ENCODE data around the gene SSMEM1. TPM values are rescaled to one million over a fixed set of nuclear protein-coding genes. Genes with fewer than 3 reads are reported as not detected.

The SSMEM1 gene
- polyA plus RNA-seq, 1 experiment: 0.06 TPM

DNA sequence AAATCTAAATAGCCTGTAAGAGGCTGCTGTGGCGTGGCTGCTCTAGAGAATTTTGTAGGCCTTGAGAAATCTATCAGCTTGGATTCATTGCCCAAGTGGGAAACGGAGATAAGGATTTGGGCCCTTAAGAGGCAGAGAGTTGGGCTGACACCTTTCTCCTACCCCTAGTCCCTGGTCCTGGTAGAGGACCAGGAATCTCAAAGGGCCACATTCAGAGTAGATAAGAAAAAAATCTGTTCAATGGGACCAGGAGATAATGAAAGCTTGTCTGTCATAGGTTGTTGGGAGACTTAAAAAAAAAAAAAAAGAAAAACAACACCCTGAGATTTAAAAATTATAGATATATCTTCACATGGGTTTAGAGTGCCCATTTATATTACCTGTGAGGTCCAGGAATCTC is 20.3 kb upstream of the SSMEM1 start:
- CTCF ChIA-PET: interaction anchor here (0.6 to 1.2 kb wide), 2 partner anchors 12 to 53 kb away, joined by 3 read pairs; no protein-coding TSS in a partner anchor
- peaks cover 2% of the 10 kb centered on the region; the same call in 1 of the 2 replicates for H3K36me3 ChIP-seq (ENCODE audit: control insufficient read depth, insufficient read depth, low read length)
- POLR2A ChIA-PET: no interaction called here
- no peaks in the 10 kb centered on the region for H3K27me3 ChIP-seq (ENCODE audit: control insufficient read depth, insufficient read depth, low read length)
- no peak overlapping the region for H3K4me3 ChIP-seq (ENCODE audit: low read depth, low read length)
- no peak for DNase-seq (ENCODE audit: low read depth)
- TF ChIP-seq, protein P1, sequence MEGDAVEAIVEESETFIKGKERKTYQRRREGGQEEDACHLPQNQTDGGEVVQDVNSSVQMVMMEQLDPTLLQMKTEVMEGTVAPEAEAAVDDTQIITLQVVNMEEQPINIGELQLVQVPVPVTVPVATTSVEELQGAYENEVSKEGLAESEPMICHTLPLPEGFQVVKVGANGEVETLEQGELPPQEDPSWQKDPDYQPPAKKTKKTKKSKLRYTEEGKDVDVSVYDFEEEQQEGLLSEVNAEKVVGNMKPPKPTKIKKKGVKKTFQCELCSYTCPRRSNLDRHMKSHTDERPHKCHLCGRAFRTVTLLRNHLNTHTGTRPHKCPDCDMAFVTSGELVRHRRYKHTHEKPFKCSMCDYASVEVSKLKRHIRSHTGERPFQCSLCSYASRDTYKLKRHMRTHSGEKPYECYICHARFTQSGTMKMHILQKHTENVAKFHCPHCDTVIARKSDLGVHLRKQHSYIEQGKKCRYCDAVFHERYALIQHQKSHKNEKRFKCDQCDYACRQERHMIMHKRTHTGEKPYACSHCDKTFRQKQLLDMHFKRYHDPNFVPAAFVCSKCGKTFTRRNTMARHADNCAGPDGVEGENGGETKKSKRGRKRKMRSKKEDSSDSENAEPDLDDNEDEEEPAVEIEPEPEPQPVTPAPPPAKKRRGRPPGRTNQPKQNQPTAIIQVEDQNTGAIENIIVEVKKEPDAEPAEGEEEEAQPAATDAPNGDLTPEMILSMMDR (IDR thresholded peaks at IDR 0.05; ENCODE audit: insufficient read depth, low read depth, low read length): no peak

DNA sequence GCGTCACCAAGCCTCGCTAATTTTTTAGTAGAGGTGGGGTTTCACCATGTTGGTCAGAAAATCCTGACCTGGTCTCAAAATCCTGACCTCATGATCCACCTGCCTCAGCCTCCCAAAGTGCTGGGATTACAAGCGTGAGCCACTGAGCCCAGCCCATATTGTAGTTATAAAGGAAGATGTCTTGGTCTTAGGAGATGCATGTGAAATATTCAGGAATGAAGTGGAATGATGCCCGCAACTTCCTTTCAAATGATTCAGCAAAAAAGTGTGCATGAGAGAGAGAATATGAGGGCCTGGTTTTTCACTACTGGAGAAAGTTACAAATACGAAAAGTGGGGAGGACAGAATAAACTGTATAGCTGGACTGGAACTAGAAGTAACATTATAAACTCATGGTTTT is 18.3 kb upstream of the SSMEM1 start:
- no peaks in the 10 kb centered on the region; the same call in 1 of the 2 replicates for H3K36me3 ChIP-seq (ENCODE audit: control insufficient read depth, insufficient read depth, low read length)
- POLR2A ChIA-PET: interaction anchor here (0.6 kb wide), 1 partner anchor 12 kb away, joined by 3 read pairs; no protein-coding TSS in a partner anchor
- DNase-seq (ENCODE audit: low read depth): peak; percentile 18
- TF ChIP-seq, protein P1 (IDR thresholded peaks at IDR 0.05; ENCODE audit: insufficient read depth, low read depth, low read length): no peak
- no peak overlapping the region for H3K4me3 ChIP-seq (ENCODE audit: low read depth, low read length)
- H3K27me3 ChIP-seq (ENCODE audit: control insufficient read depth, insufficient read depth, low read length): no peaks in the 10 kb centered on the region
- CTCF ChIA-PET: no interaction called here

DNA sequence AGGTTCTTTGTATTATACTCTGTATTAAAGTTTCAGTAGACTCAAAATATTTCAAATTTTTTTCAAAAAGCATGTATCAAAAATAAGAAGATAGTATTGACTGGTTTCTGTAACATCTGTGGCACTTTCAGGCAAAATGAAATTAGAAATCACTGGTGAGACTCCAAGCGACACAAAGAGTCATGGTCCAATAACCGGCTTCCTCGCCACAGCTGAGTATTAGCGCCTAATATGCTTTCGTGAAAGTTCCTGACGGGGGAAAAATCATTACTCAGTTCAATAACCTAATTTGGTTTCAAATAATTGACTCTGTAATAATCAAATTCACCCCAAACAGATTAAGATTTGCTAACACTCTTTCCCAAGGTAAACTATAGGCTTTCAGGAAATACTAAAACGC is 15.9 kb upstream of the SSMEM1 start:
- no peak overlapping the region for H3K4me3 ChIP-seq (ENCODE audit: low read depth, low read length)
- no peaks in the 10 kb centered on the region for H3K27me3 ChIP-seq (ENCODE audit: control insufficient read depth, insufficient read depth, low read length)
- ChIA-PET CTCF (no interaction called here), POLR2A (no interaction called here)
- H3K36me3 ChIP-seq (ENCODE audit: control insufficient read depth, insufficient read depth, low read length): no peaks in the 10 kb centered on the region; the same call in 1 of the 2 replicates
- DNase-seq (ENCODE audit: low read depth): no peak
- TF ChIP-seq, protein P1 (IDR thresholded peaks at IDR 0.05; ENCODE audit: insufficient read depth, low read depth, low read length): no peak

DNA sequence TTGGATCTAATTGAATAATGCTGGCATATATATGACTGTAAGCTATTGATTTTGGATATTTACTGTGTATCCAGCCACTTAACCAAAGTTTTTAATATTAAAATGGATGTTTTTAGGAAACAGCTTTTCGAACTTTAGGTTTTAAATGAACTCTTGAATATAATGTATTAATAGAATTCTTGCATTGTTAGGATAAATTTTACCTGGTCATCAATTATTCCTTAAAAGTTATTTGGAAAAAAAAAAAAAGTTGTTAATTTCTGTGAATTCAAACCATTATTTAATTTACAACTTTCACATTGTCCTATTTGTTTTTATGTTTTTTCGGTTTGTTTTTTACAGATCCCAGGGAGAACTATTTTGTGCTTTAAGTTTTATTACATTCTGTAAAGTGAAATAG is 12.3 kb upstream of the SSMEM1 start:
- Histone ChIP-seq H3K4me3 (ENCODE audit: low read depth, low read length) (no peak overlapping the region), H3K36me3 (ENCODE audit: control insufficient read depth, insufficient read depth, low read length) (no peaks in the 10 kb centered on the region; the same call in 1 of the 2 replicates), H3K27me3 (ENCODE audit: control insufficient read depth, insufficient read depth, low read length) (no peaks in the 10 kb centered on the region)
- no peak for DNase-seq (ENCODE audit: low read depth)
- CTCF ChIA-PET: no interaction called here
- TF ChIP-seq, protein P1 (IDR thresholded peaks at IDR 0.05; ENCODE audit: insufficient read depth, low read depth, low read length): no peak
- POLR2A ChIA-PET: no interaction called here

DNA sequence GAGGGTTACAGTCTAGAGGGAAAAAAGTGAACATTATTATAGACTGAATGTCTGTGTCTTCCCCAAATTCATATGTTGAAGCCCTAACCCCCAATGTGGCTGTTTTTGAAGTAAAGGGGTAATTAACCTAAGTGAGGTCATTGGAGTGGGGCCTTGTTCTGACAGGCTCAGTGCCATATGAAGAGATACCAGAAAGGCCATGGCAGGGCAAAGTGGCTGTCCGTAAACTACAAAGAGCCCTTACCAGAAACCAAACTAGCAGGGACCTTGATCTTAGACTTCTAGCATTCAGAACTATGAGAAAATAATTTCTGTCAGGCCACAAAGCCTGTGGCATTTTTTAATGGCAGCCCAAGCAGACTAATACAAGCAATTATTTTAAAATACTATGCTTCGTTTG is 11.2 kb upstream of the SSMEM1 start:
- no peaks in the 10 kb centered on the region for H3K27me3 ChIP-seq (ENCODE audit: control insufficient read depth, insufficient read depth, low read length)
- no peak overlapping the region for H3K4me3 ChIP-seq (ENCODE audit: low read depth, low read length)
- ChIA-PET CTCF (no interaction called here), POLR2A (no interaction called here)
- DNase-seq (ENCODE audit: low read depth): no peak
- H3K36me3 ChIP-seq (ENCODE audit: control insufficient read depth, insufficient read depth, low read length): no peaks in the 10 kb centered on the region; the same call in 1 of the 2 replicates
- TF ChIP-seq, protein P1 (IDR thresholded peaks at IDR 0.05; ENCODE audit: insufficient read depth, low read depth, low read length): no peak

Data from BJ (cell line).